Fibroblast of lung (primary cell): ENCODE measurements around the gene RUNX1.

Experiments used
- CTCF ChIP-seq, 2 donors: IDR thresholded peaks in 1 of 2; conservative IDR thresholded peaks in 1 of 2; 1 replicate in 1 of 2; 2 replicates in 1 of 2; pipeline ENCODE4 v1.5.1; 2011 to 2012; ENCODE audit warnings: low read length in 2 of 2, control low read depth in 1 of 2, inconsistent platforms in 1 of 2, low read depth in 1 of 2, mild to moderate bottlenecking in 1 of 2
- EZH2 ChIP-seq: IDR thresholded peaks from 2 replicates; pipeline ENCODE4 v1.5.1; 2012; ENCODE audit warnings: low read length, control low read depth, mild to moderate bottlenecking; ENCODE audit errors: missing control alignments

- TF ChIP-seq CTCF (conservative IDR thresholded peaks at IDR 0.05 in 1 of 2, IDR thresholded peaks at IDR 0.05 in 1 of 2; ENCODE audit: low read depth in 1 of 2, low read length in 2 of 2) = no peak
- TF ChIP-seq EZH2 = no peak
Measured at GRCh38 chr21:35005077-35005476, 44.0 kb downstream of the RUNX1 start.
